HG02642 (cell line): ENCODE data around the gene SALL3.

Source experiments
- ATAC-seq: cut with Tn5 transposase; IDR thresholded peaks from one replicate; pipeline ENCODE4 v1.9.1; 2021; ENCODE audit warnings: mild to moderate bottlenecking; ENCODE audit not compliant: unreplicated experiment, poor library complexity

SALL3 gene

GRCh38 chr18:78998371-78999071 lies 18.9 kb downstream of the SALL3 start:
- ATAC-seq, result no peak

- no peak for ATAC-seq
Measured at GRCh38 chr18:78999939-79000338, 20.3 kb downstream of the SALL3 start.

- ATAC-seq, result no peak
Measured at GRCh38 chr18:79000997-79001396, 21.4 kb downstream of the SALL3 start.

GRCh38 chr18:79005653-79006052 lies 26.0 kb downstream of the SALL3 start:
- no peak for ATAC-seq

- ATAC-seq, result no peak
Measured at GRCh38 chr18:79006106-79006795, 26.6 kb downstream of the SALL3 start.

GRCh38 chr18:79007440-79007839 lies 27.8 kb downstream of the SALL3 start:
- no peak for ATAC-seq

- ATAC-seq, result no peak
Measured at GRCh38 chr18:79008356-79008940, 28.8 kb downstream of the SALL3 start.

GRCh38 chr18:79010802-79011201 lies 31.2 kb downstream of the SALL3 start:
- no peak for ATAC-seq

- no peak for ATAC-seq
Measured at GRCh38 chr18:79011300-79011870, 31.8 kb downstream of the SALL3 start.

GRCh38 chr18:79013869-79014268 lies 34.3 kb downstream of the SALL3 start:
- no peak for ATAC-seq

- no peak for ATAC-seq
Measured at GRCh38 chr18:79018911-79019310, 39.3 kb downstream of the SALL3 start.

- ATAC-seq, result no peak
Measured at GRCh38 chr18:79019881-79020280, 40.3 kb downstream of the SALL3 start.

GRCh38 chr18:79022603-79023002 lies 43.0 kb downstream of the SALL3 start:
- ATAC-seq, result no peak

- ATAC-seq, result no peak
Measured at GRCh38 chr18:79026491-79026890, 46.9 kb downstream of the SALL3 start.

GRCh38 chr18:79030680-79031079 lies 51.1 kb downstream of the SALL3 start:
- ATAC-seq, result no peak

- no peak for ATAC-seq
Measured at GRCh38 chr18:79042276-79042675, 62.7 kb downstream of the SALL3 start.

GRCh38 chr18:79043288-79043687 lies 63.7 kb downstream of the SALL3 start:
- no peak for ATAC-seq

- no peak for ATAC-seq
Measured at GRCh38 chr18:79046522-79046921, 66.9 kb downstream of the SALL3 start.

- no peak for ATAC-seq
Measured at GRCh38 chr18:79047556-79048244, 68.1 kb downstream of the SALL3 start.

GRCh38 chr18:79048245-79048632 lies 68.6 kb downstream of the SALL3 start:
- ATAC-seq, result no peak

- ATAC-seq, result no peak
Measured at GRCh38 chr18:79049506-79049905, 69.9 kb downstream of the SALL3 start.
